WTC11 (cell line): ENCODE results near the gene ZNF225. TPM values are rescaled to one million over a fixed set of nuclear protein-coding genes. Genes with fewer than 3 reads are reported as not detected.

Experiments used
- ATAC-seq: fragments of 200-7000 bp; cut with Tn5 transposase; 2 replicates; pipeline ENCODE4 v1.10.0; 2021; ENCODE audit warnings: mild to moderate bottlenecking, moderate library complexity
- CTCF ChIA-PET: fragments of 300-600 bp; sonication (Branson Sonifier 250); formaldehyde crosslinking; loops from one replicate; lab custom pipeline; 2021; ENCODE audit warnings: antibody characterized with exemption; lab: Charles Lee
- POLR2A ChIA-PET: fragments of 350-600 bp; sonication (Branson Sonifier 250); formaldehyde crosslinking; loops from one replicate; lab custom pipeline; 2021; ENCODE audit warnings: antibody characterized with exemption; lab: Charles Lee
- DNase-seq: peaks from one replicate; pipeline ENCODE4 v3.0.0; 2021; ENCODE audit warnings: low spot score
- H3K27ac Mint-ChIP-seq: 2 replicates; pipeline ENCODE4 v1.8.0; 2021; ENCODE audit warnings: mixed read lengths
- H3K27me3 Mint-ChIP-seq: 2 replicates; pipeline ENCODE4 v1.8.0; 2021; ENCODE audit warnings: low read depth, mild to moderate bottlenecking, moderate library complexity, mixed read lengths
- H3K36me3 Mint-ChIP-seq: 2 replicates; pipeline ENCODE4 v1.8.0; 2021; ENCODE audit warnings: mixed read lengths
- H3K4me1 Mint-ChIP-seq: 2 replicates; pipeline ENCODE4 v1.8.0; 2022; ENCODE audit warnings: mixed read lengths
- H3K4me3 Mint-ChIP-seq: 2 replicates; pipeline ENCODE4 v1.8.0; 2021; ENCODE audit warnings: mild to moderate bottlenecking, moderate library complexity, mixed read lengths
- H3K9me3 Mint-ChIP-seq: 2 replicates; pipeline ENCODE4 v1.8.0; 2021; ENCODE audit warnings: mixed read lengths
- CREB1 ChIP-seq: sonication (generic); formaldehyde crosslinking; IDR thresholded peaks from 2 replicates; pipeline ENCODE4 v1.8.0; 2023; ENCODE audit warnings: mild to moderate bottlenecking, missing genetic modification reagents
- CREM ChIP-seq: sonication (generic); formaldehyde crosslinking; IDR thresholded peaks from 2 replicates; pipeline ENCODE4 v1.8.1; 2022; ENCODE audit warnings: mild to moderate bottlenecking, missing genetic modification reagents, moderate library complexity
- FOXK1 ChIP-seq: sonication (generic); formaldehyde crosslinking; IDR thresholded peaks from 2 replicates; pipeline ENCODE4 v1.8.0; 2022; ENCODE audit warnings: mild to moderate bottlenecking, moderate library complexity, missing genetic modification reagents
- GABPB1 ChIP-seq: sonication (generic); formaldehyde crosslinking; IDR thresholded peaks from 2 replicates; pipeline ENCODE4 v1.8.1; 2023; ENCODE audit warnings: mild to moderate bottlenecking, missing genetic modification reagents
- KAT7 ChIP-seq: sonication (generic); formaldehyde crosslinking; IDR thresholded peaks from 2 replicates; pipeline ENCODE4 v1.8.1; 2023; ENCODE audit warnings: missing genetic modification reagents, mild to moderate bottlenecking, borderline replicate concordance
- SMAD3 ChIP-seq: sonication (generic); formaldehyde crosslinking; IDR thresholded peaks from 2 replicates; pipeline ENCODE4 v1.8.0; 2022; ENCODE audit warnings: missing genetic modification reagents, mild to moderate bottlenecking, borderline replicate concordance
- TEAD4 ChIP-seq: sonication (generic); formaldehyde crosslinking; IDR thresholded peaks from 2 replicates; pipeline ENCODE4 v1.8.0; 2022; ENCODE audit warnings: mild to moderate bottlenecking, missing genetic modification reagents
- ZNF121 ChIP-seq: sonication (generic); formaldehyde crosslinking; IDR thresholded peaks from 2 replicates; pipeline ENCODE4 v1.8.0; 2023; ENCODE audit warnings: missing genetic modification reagents
- total RNA-seq: library from RNA; stranded (reverse); gene quantifications from 3 replicates; pipeline ENCODE4 v1.2.3, GENCODE V29; 2021
- TF ChIP-seq, protein P1 (sequence below): sonication (generic); formaldehyde crosslinking; conservative IDR thresholded peaks from 2 replicates; pipeline ENCODE4 v1.8.1; 2023; ENCODE audit warnings: mild to moderate bottlenecking, low read depth, missing genetic modification reagents, moderate library complexity
- TF ChIP-seq, protein P2 (sequence below): sonication (generic); formaldehyde crosslinking; IDR thresholded peaks from 2 replicates; pipeline ENCODE4 v1.8.0; 2023; ENCODE audit warnings: missing genetic modification reagents
- TF ChIP-seq, protein P3 (sequence below): sonication (generic); formaldehyde crosslinking; IDR thresholded peaks from 2 replicates; pipeline ENCODE4 v1.8.0; 2023; ENCODE audit warnings: missing genetic modification reagents, mild to moderate bottlenecking, borderline replicate concordance
- TF ChIP-seq, protein P4 (sequence below): fragments of 250-450 bp; sonication (Bioruptor Pico); conservative IDR thresholded peaks from 2 replicates; pipeline ENCODE4 v1.9.0; 2021; ENCODE audit warnings: mild to moderate bottlenecking

The ZNF225 gene
- total RNA-seq, 1 experiment from 2014 or later = 3.9 TPM

DNA sequence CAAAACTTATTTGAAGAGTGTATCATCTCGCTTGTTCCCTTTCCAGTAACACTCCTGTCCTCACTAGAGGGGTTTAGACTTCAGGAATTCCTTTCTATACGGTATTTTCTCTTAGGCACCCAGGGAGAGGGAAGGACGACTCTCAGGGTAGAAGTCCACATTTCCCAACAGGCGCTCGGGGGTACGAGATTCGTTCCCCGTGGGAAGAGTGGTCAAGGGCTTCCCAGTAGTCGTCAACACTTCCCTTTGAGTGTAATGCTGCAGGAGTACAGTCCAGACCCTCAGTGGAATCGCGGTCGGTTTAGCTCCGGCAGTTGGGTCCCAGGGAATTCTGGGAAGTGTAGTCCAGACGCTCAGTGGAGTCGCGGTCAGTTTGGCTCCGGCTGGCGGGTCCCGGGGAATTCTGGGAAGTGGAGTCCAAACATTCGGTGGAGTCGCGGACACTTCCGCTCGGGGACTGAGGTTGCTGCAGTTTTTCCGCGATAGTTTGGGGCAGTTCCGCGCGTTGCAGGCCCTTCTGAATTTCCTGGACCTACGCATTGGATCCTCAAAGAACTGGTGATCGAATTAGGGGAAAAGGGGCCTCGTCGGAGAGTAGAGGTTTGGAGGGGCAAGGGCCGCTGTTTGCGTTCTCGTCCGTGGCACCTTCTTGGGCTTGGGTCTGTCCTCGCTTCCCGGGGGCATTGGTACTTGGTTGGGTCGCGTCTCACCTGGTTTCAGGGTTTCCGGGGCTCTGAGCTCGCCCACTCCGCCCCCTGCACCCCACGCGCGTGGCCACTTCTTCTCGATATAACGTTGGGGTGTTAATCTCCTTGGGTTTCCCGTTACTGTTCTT, 19.1 kb upstream of the ZNF225 start, which contains the start of gene ZNF224:
Gene ZNF224, plus strand, starts transcription at position 431 of the 835 bp plus-strand sequence. CDS start 3,513 bp downstream, outside the sequence.
- TF ChIP-seq CREB1 (CRISPR knock-in tag) (no peak), TEAD4 (CRISPR knock-in tag) (no peak), ZNF121 (CRISPR knock-in tag) (no peak), GABPB1 (CRISPR knock-in tag) (peak; percentile 45; the same call in 1 of the 2 replicates), KAT7 (CRISPR knock-in tag) (no peak), FOXK1 (peak; percentile 49; the same call in 1 of the 2 replicates), CREM (0 out of 2 replicates have a peak, but pooled peaks have one; percentile 10)
- TF ChIP-seq, protein P1, sequence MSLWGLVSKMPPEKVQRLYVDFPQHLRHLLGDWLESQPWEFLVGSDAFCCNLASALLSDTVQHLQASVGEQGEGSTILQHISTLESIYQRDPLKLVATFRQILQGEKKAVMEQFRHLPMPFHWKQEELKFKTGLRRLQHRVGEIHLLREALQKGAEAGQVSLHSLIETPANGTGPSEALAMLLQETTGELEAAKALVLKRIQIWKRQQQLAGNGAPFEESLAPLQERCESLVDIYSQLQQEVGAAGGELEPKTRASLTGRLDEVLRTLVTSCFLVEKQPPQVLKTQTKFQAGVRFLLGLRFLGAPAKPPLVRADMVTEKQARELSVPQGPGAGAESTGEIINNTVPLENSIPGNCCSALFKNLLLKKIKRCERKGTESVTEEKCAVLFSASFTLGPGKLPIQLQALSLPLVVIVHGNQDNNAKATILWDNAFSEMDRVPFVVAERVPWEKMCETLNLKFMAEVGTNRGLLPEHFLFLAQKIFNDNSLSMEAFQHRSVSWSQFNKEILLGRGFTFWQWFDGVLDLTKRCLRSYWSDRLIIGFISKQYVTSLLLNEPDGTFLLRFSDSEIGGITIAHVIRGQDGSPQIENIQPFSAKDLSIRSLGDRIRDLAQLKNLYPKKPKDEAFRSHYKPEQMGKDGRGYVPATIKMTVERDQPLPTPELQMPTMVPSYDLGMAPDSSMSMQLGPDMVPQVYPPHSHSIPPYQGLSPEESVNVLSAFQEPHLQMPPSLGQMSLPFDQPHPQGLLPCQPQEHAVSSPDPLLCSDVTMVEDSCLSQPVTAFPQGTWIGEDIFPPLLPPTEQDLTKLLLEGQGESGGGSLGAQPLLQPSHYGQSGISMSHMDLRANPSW = no peak
- TF ChIP-seq, protein P2, sequence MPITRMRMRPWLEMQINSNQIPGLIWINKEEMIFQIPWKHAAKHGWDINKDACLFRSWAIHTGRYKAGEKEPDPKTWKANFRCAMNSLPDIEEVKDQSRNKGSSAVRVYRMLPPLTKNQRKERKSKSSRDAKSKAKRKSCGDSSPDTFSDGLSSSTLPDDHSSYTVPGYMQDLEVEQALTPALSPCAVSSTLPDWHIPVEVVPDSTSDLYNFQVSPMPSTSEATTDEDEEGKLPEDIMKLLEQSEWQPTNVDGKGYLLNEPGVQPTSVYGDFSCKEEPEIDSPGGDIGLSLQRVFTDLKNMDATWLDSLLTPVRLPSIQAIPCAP (CRISPR knock-in tag) = no peak
- TF ChIP-seq, protein P3, sequence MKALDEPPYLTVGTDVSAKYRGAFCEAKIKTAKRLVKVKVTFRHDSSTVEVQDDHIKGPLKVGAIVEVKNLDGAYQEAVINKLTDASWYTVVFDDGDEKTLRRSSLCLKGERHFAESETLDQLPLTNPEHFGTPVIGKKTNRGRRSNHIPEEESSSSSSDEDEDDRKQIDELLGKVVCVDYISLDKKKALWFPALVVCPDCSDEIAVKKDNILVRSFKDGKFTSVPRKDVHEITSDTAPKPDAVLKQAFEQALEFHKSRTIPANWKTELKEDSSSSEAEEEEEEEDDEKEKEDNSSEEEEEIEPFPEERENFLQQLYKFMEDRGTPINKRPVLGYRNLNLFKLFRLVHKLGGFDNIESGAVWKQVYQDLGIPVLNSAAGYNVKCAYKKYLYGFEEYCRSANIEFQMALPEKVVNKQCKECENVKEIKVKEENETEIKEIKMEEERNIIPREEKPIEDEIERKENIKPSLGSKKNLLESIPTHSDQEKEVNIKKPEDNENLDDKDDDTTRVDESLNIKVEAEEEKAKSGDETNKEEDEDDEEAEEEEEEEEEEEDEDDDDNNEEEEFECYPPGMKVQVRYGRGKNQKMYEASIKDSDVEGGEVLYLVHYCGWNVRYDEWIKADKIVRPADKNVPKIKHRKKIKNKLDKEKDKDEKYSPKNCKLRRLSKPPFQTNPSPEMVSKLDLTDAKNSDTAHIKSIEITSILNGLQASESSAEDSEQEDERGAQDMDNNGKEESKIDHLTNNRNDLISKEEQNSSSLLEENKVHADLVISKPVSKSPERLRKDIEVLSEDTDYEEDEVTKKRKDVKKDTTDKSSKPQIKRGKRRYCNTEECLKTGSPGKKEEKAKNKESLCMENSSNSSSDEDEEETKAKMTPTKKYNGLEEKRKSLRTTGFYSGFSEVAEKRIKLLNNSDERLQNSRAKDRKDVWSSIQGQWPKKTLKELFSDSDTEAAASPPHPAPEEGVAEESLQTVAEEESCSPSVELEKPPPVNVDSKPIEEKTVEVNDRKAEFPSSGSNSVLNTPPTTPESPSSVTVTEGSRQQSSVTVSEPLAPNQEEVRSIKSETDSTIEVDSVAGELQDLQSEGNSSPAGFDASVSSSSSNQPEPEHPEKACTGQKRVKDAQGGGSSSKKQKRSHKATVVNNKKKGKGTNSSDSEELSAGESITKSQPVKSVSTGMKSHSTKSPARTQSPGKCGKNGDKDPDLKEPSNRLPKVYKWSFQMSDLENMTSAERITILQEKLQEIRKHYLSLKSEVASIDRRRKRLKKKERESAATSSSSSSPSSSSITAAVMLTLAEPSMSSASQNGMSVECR (CRISPR knock-in tag) = no peak
- H3K9me3 Mint-ChIP-seq = no peaks in the 10 kb centered on the region
- H3K27me3 Mint-ChIP-seq = no peaks in the 10 kb centered on the region; the same call in 1 of the 2 replicates
- peak within 1 kb of the TSS; percentile 81 for H3K27ac Mint-ChIP-seq
- peaks cover 8% of the 10 kb centered on the region for H3K36me3 Mint-ChIP-seq
- H3K4me3 Mint-ChIP-seq = peak within 1 kb of the TSS; percentile 98
- POLR2A ChIA-PET = interaction anchor here (1.0 kb wide), 1 partner anchor 18 kb away, joined by 3 read pairs; no protein-coding TSS in a partner anchor
- CTCF ChIA-PET = no interaction called here
- H3K4me1 Mint-ChIP-seq = peaks cover 6% of the 10 kb centered on the region
- ATAC-seq (peak; percentile 99), DNase-seq (peak; percentile 90)

DNA sequence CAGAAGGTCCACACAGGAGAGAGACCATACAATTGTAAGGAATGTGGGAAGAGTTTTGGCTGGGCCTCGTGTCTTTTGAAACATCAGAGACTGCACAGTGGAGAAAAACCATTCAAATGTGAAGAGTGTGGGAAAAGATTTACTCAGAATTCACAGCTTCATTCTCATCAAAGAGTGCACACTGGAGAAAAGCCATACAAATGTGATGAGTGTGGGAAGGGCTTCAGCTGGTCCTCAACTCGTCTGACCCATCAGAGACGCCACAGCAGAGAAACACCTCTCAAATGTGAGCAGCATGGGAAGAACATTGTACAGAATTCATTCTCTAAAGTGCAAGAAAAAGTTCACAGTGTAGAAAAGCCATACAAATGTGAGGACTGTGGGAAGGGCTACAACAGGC, 5.4 kb upstream of the ZNF225 start:
- peaks cover 7% of the 10 kb centered on the region for H3K27me3 Mint-ChIP-seq
- TF ChIP-seq, protein P4, sequence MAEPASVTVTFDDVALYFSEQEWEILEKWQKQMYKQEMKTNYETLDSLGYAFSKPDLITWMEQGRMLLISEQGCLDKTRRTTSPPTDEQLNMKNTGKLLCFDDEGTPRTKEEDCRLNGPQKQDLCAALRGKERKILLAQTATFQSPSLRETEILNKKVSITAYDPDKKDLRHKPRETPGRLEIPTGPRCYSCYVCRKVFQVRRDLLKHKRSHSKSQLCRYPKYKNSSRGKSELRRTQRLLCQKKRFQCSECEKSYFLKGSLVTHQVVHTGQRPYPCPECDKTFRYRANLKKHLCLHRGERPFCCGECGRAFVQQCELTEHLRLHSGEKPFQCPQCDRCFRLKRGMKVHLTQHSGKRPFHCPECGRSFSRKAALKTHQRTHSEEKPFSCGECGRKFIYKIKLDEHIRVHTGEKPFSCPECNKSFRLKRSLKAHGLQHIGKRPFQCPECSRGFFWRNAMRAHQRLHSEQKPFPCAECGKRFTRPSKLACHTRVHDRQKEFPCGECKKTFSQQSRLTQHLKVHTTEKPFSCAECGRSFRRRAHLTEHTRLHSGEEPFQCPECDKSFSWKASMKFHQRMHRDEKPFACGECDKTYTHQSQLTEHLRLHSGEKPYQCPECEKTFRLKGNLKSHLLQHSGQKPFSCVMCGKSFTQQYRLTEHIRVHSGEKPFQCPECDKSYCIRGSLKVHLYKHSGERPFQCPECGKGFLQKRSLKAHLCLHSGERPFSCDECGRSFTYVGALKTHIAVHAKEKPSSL (CRISPR knock-in tag) = no peak
- TF ChIP-seq SMAD3 (CRISPR knock-in tag) = no peak
- CTCF ChIA-PET = no interaction called here

More for the DNA sequence above, 5.4 kb upstream of the ZNF225 start:
- H3K27ac Mint-ChIP-seq = no peak overlapping the region
- POLR2A ChIA-PET = no interaction called here
- peaks cover 3% of the 10 kb centered on the region; the same call in 1 of the 2 replicates for H3K4me1 Mint-ChIP-seq
- H3K4me3 Mint-ChIP-seq = no peak overlapping the region
- ATAC-seq = no peak
- H3K9me3 Mint-ChIP-seq = peaks cover 71% of the 10 kb centered on the region
- DNase-seq = no peak
- peaks cover 85% of the 10 kb centered on the region for H3K36me3 Mint-ChIP-seq
